Esophagus squamous epithelium (tissue), 4 donors: Measurements from ENCODE around the gene IRF9.

ENCODE experiments used
- POLR2A ChIP-seq, 4 donors: fragments of 450-650 bp; IDR thresholded peaks; one replicate each; pipeline ENCODE4 v1.6.1; 2017; ENCODE audit warnings: antibody characterized with exemption in 4 of 4, mild to moderate bottlenecking in 4 of 4, moderate library complexity in 3 of 4
- TF ChIP-seq, protein P1 (sequence below), 6 experiments: fragments of 450-650 bp in 4 of 6; fragments of 200-600 bp in 2 of 6; sonication (generic) in 2 of 6; IDR thresholded peaks; one replicate each; pipeline ENCODE4 v1.5.1; 2016 to 2019; ENCODE audit warnings: antibody characterized with exemption in 6 of 6, mild to moderate bottlenecking in 4 of 6, moderate library complexity in 4 of 6

DNA sequence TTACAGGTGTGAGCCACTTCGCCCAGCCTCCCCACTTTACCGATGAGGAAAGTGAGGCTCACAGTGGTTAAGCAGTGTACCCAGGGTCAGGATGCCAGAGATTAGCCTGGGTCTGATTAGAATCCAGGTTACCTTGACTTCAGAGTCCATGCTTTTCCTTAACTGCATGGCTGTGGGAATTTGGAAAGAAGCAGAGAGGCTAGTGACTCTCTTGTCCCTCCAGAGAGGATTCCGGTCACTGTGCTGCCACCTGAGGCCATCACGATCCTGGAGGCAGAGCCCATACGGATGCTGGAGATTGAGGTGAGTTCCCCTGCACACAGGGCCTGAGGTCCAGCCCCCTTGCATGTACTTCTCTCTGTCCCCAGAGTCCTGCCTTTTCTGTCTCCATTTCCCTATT is 15.5 kb downstream of the IRF9 start:
- TF ChIP-seq, protein P1, sequence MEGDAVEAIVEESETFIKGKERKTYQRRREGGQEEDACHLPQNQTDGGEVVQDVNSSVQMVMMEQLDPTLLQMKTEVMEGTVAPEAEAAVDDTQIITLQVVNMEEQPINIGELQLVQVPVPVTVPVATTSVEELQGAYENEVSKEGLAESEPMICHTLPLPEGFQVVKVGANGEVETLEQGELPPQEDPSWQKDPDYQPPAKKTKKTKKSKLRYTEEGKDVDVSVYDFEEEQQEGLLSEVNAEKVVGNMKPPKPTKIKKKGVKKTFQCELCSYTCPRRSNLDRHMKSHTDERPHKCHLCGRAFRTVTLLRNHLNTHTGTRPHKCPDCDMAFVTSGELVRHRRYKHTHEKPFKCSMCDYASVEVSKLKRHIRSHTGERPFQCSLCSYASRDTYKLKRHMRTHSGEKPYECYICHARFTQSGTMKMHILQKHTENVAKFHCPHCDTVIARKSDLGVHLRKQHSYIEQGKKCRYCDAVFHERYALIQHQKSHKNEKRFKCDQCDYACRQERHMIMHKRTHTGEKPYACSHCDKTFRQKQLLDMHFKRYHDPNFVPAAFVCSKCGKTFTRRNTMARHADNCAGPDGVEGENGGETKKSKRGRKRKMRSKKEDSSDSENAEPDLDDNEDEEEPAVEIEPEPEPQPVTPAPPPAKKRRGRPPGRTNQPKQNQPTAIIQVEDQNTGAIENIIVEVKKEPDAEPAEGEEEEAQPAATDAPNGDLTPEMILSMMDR (IDR thresholded peaks at IDR 0.05) = no peak
- no peak for TF ChIP-seq POLR2A (IDR thresholded peaks at IDR 0.05)
